ENCODE measurements around the gene E4F1.
"Not testable (repeated sequence)": the region's sequence is repeated elsewhere in the genome, so short reads cannot be mapped to it uniquely, and the experiment has no call there.

The E4F1 gene

DNA sequence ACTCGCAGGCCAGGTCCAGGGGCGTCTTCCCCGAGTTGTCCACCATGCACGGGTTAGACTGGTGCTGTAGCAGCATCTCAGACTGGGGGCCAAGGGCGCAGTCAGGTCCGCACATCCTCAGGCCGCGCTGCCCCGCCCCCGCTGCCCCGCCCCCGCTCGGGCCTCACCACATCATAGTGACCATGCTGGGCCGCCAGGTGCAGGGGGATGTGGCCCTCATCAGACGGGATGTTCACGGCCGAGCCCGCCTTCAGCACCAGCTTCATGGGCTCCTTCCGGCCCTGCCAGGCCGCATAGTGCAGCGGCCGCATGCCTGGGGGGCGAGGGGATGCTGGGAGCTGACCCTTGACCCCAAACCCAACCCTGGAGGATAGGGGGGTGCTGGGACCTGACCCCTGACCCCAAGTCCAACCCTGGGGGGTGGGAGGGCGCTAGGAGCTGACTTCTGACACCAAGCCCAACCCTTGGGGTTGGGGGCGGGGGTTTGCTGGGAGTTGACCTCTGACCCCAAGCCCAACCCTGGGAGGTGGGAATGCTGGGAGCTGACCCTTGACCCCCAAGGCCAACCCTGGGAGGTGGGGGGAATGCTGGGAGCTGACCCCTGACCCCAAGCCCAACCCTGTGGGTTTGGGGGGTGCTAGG lies 34.0 kb upstream of the E4F1 start:
- no peak for DNase-seq (ENCODE audit: low read depth in 2 of 2)

- DNase-seq (ENCODE audit: low read depth in 2 of 2) = no peak
Measured at GRCh38 chr16:2190002-2190658, 33.3 kb upstream of the E4F1 start.

GRCh38 chr16:2190659-2191445 lies 32.5 kb upstream of the E4F1 start:
- no peak for DNase-seq (ENCODE audit: low read depth in 2 of 2)

- DNase-seq (ENCODE audit: low read depth in 2 of 2) = no peak
Measured at GRCh38 chr16:2191446-2191706, 32.0 kb upstream of the E4F1 start.

- DNase-seq (ENCODE audit: low read depth in 2 of 2) = no peak
Measured at GRCh38 chr16:2194166-2194834, 29.1 kb upstream of the E4F1 start.

GRCh38 chr16:2194852-2195321 lies 28.5 kb upstream of the E4F1 start:
- peak in 1 of 2 donors; percentile 21 for DNase-seq (ENCODE audit: low read depth in 2 of 2)

DNA sequence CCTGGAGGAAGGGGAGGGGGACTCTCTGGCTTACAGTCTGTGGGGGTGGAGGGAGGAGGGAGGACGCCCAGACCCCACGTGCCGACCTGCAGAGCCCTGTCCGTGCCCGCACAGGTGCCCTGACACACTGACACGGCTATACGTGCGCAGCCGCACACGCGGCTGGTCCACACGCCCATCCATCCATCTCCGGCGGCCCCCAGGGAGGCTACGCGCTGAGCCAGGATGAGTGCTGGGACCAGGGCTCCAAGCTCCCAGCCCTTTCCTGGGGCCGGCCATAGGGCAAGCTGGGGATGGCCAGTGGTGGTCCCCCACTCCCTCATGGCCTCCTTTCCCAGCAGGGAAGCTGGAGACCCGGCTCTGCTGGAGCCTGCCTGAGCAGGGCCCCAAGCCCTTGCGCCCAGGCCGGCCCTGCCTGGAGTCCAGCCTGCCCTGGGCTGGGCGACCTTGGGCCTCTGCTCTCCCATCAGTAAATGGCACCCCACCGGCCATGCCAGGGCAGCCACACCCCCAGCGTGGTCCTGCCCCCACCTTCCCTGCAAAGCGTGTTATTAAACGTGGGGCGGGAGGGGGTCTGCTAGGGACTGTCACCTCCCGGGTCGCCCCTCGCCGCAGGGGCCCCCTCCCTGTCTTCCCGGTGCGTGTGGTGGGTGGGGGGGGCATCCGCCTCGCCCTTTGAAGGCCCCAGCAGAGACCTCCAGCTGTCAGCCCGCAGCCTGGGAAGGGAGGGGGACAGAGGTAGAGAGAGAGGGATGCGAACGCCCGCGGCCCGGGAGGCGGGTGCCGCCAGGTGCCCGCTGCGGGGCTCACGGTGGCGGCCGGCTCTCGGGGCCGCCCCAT lies 27.8 kb upstream of the E4F1 start:
- no peak for DNase-seq (ENCODE audit: low read depth in 2 of 2)

DNA sequence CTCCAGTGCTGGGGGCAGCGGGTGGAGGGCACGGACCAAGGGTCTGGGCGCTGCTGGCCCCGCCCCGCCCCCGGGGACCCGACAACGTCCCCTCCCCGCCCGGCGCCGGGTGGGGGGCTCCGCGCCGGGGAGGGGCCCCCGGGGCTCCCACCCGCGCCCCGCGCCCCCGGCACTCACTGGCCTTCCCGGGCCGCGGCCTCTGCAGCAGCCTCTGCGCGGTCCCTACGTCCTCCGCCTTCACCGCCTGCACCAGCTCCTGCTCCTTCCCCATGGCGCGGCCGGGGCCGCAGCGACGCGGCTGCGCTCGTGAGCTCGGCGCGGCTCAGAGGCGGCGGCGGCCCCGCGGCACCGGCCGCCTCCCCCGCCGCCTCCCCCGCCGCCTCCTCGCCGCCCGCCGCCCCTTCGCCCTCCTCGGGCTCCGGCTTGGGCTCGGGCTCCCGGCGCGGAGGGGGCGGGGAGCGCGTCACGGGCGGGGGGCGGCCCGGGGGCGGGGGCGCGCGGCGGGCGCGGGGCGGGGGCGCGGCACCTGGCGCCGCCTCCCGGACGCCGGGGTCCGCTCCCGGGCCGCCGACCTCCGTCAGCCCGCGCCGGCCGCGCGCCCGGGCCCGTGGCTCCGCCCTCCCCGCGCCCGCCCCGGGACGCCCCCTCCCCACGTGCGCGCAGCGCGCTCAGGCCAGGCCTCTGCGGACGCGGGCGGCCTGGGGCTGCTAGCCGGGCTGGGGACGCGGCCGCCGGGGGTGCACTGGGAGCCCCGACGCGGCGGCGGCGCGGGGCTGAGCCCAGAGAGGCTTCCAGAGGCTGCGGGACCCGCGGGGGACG lies 27.0 kb upstream of the E4F1 start, which contains the start of gene CASKIN1:
Gene CASKIN1, minus strand, starts transcription at position 444 of the 819 bp plus-strand sequence. Its CDS starts 173 bp downstream, at position 271.
- DNase-seq (ENCODE audit: low read depth in 2 of 2) = no peak

GRCh38 chr16:2196981-2197511 lies 26.3 kb upstream of the E4F1 start:
- DNase-seq (ENCODE audit: low read depth in 2 of 2) = no peak

DNA sequence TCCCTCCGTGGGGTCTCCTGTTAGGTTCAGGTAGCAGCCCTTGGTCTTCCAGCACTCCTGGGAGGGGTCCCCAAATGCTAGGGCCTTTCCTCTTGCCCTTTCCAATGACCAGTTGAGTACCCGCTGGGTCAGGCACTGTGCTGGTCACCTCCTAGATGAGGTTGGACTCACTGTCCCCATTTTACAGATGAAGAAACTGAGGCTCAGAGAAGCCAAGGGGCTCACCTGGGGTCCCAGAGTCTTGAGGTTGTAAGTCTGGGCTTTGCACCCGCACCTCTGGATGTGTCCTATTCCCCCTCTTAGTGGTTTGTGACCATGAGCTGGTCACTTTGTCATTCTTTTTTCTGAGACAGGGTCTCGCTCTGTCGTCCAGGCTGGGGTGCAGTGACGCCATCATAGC lies 25.6 kb upstream of the E4F1 start:
- no peak for DNase-seq (ENCODE audit: low read depth in 2 of 2)

- DNase-seq (ENCODE audit: low read depth in 2 of 2) = no peak
Measured at GRCh38 chr16:2198283-2198682, 25.1 kb upstream of the E4F1 start.

- no peak for DNase-seq (ENCODE audit: low read depth in 2 of 2)
Measured at GRCh38 chr16:2199095-2199494, 24.3 kb upstream of the E4F1 start.

DNA sequence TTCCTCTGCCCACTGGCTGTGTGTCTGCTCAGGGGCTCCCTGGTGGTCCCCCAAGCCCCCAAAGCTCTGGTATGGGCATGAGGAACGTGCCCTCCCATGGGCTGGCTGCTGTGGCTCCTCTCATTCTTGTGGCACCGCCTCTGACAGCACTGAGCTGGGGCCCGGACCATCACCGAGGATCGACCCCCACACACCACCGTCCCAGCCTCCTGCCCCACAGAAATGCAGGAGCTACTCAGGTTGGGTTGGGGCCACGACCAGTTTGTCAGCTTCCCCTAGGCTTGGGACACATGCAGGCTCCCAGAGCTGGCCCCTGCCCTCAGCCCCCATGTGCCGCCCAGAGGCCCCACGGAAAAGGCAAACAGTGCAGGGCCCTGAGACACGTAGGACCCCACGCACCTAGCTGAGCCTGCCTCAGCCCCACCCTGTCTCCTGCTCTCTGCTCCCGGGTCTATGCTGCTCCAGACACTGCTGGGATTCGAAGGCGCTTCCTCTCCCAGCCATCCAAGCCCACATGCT lies 23.7 kb upstream of the E4F1 start:
- DNase-seq (ENCODE audit: low read depth in 2 of 2) = no peak

DNA sequence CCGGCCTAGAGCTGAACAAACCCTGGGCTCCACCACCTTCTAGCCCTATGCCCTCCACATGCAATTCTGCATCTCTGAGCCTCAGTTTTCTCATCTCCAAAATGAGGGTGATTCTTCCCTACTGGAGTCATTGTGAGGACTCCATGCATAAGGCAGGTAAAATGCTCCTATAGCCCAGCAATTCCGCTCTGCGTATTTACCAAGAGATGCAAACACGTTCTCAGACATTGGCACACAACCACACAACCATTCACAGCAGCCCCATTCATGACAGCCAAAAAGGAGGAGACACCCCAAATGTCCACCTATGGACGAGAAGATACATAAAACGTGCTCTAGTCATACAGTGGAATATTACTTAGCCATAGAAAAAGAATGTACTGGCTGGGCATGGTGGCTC lies 23.1 kb upstream of the E4F1 start:
- DNase-seq (ENCODE audit: low read depth in 2 of 2) = no peak

DNA sequence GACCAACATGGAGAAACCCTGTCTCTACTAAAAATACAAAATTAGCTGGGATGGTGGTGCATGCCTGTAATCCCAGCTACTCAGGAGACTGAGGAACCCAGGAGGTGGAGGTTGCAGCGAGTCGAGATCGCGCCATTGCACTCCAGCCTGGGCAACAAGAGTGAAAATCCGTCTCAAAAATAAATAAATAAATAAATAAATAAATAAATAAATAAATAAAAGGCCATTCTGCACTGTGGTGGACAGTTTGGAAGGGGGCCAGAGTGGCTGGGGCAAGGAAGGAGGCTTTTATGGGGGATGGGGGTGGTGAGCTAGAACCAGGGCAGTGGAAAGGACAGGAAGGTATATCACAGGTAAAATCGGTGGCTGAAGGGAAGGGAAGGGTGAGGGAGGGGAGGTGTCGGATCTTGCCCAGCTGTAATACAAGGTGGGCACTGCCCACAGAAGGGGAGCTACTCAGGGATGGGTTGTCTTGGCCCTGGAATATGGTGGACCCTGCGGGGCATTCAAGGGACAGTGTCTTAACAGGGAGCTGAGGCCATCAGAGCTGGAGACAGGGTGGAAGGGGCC lies 20.2 kb upstream of the E4F1 start:
- not testable (repeated sequence) for DNase-seq (ENCODE audit: low read depth in 2 of 2)

DNA sequence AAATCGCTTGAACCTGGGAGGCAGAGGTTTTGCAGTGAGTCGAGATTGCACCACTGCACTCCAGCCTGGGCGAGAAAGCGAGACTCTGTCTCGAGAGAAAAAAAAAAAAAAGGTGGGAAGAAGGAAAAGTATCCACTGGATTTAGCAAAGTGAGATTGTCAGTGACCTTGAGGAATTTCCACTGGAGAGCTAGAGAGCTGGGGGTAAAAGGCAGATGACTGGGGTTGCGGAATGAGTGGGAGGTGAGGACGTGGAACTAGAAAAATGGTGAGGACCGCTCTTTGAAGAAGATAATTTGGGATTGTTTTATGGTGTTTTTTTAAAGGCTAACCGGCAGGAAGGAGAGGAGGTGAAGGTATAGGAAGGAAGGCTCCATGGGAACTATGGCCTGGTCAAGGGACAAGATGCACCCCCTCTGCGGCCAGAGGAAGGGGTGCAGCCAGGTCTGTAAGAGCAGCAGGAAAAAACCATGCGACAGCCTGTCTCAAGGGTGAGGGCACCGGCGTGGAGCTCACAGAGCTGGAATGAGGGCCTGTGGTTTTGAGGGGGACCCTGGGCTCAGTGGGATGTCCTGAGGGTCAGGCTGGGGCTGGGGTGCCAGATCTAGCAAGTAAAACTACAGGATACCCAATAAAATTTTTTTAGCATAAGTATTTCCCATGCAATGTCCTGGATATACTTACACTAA lies 18.8 kb upstream of the E4F1 start:
- no peak for DNase-seq (ENCODE audit: low read depth in 2 of 2)

- peak; percentile 80 to 83 for DNase-seq (ENCODE audit: low read depth in 2 of 2)
Measured at GRCh38 chr16:2205104-2205966, 18.1 kb upstream of the E4F1 start, which contains the start of gene MLST8. MLST8 (plus strand) TSS chr16:2205454; CDS start chr16:2206086, 632 bp downstream.

DNA sequence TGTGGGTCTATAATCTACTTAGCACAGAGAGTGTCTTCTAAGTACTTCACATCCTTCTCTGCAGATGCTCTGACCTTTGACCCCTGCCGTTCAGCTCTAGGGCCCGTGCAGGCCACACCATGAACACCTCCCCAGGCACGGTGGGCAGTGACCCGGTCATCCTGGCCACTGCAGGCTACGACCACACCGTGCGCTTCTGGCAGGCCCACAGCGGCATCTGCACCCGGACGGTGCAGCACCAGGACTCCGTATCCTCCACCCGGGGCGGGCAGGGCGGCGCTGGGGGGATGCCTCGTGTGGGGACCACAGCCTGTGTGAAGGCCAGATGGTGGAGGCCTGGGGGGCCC lies 17.5 kb upstream of the E4F1 start:
- no peak for DNase-seq (ENCODE audit: low read depth in 2 of 2)

All from activated CD8-positive, alpha-beta memory T cell treated with anti-CD3 and anti-CD28 coated beads for 4 hours (primary cell).